Body of pancreas (tissue), 4 donors: ENCODE measurements around the gene TMEM129.

Experiments
- CTCF ChIP-seq, 7 experiments: fragments of 450-650 bp in 4 of 7; fragments of 200-600 bp in 3 of 7; sonication (generic) in 3 of 7; IDR thresholded peaks; one replicate each; pipeline ENCODE4 v1.5.1; 2016 to 2019; ENCODE audit warnings: antibody characterized with exemption in 7 of 7
- POLR2A ChIP-seq, 3 donors: fragments of 450-650 bp; IDR thresholded peaks; one replicate each; pipeline ENCODE4 v1.6.1; 2016; ENCODE audit warnings: antibody characterized with exemption in 3 of 3, mild to moderate bottlenecking in 2 of 3

- TF ChIP-seq POLR2A (IDR thresholded peaks at IDR 0.05) = no peak
- TF ChIP-seq CTCF (IDR thresholded peaks at IDR 0.05) = peak in 5 of 7 experiments; percentile 13 to 32 (median 26)
Observed at GRCh38 chr4:1767770-1768366, 46.7 kb upstream of the TMEM129 start.
